Mucosa of gallbladder (tissue), 1 donor: ENCODE results near the gene OSM. TPM values are rescaled to one million over a fixed set of nuclear protein-coding genes. Genes with fewer than 3 reads are reported as not detected.
A peak's percentile ranks its signal among the peaks of the same experiment; 100 is the strongest.

Experiments used
- DNase-seq: peaks from one replicate; pipeline ENCODE4 v3.0.0-alpha.2; 2020; ENCODE audit warnings: low spot score
- total RNA-seq: library from RNA; stranded (reverse); gene quantifications from one replicate; pipeline ENCODE4 v1.2.1, GENCODE V29; 2021
- donor health status: DM: no; HTN: no; CAD: no.

OSM gene
- total RNA-seq, 1 donor from 2014 or later: 4.7 TPM

- no peak for DNase-seq
Observed at GRCh38 chr22:30263883-30264282, 2.8 kb downstream of the OSM start.

GRCh38 chr22:30262917-30263741 lies 3.5 kb downstream of the OSM start:
- peak; percentile 80 for DNase-seq

GRCh38 chr22:30262112-30262511 lies 4.5 kb downstream of the OSM start:
- no peak for DNase-seq

- no peak for DNase-seq
Observed at GRCh38 chr22:30261134-30261533, 5.5 kb downstream of the OSM start.

- DNase-seq: no peak
Observed at GRCh38 chr22:30260682-30261081, 6.0 kb downstream of the OSM start.

- DNase-seq: no peak
Observed at GRCh38 chr22:30260276-30260675, 6.4 kb downstream of the OSM start.

GRCh38 chr22:30254314-30254713 lies 12.3 kb downstream of the OSM start:
- DNase-seq: no peak

- peak; percentile 75 for DNase-seq
Observed at GRCh38 chr22:30253205-30253852, 13.3 kb downstream of the OSM start.

GRCh38 chr22:30252411-30253204 lies 14.0 kb downstream of the OSM start:
- DNase-seq: peak; percentile 72

GRCh38 chr22:30251711-30252110 lies 14.9 kb downstream of the OSM start:
- DNase-seq: no peak

GRCh38 chr22:30250661-30251267 lies 15.9 kb downstream of the OSM start:
- no peak for DNase-seq

GRCh38 chr22:30250039-30250565 lies 16.5 kb downstream of the OSM start:
- DNase-seq: no peak

- peak; percentile 66 for DNase-seq
Observed at GRCh38 chr22:30249049-30250038, 17.3 kb downstream of the OSM start.

- DNase-seq: no peak
Observed at GRCh38 chr22:30248484-30248883, 18.2 kb downstream of the OSM start.

GRCh38 chr22:30247974-30248373 lies 18.7 kb downstream of the OSM start:
- DNase-seq: no peak

GRCh38 chr22:30247561-30247960 lies 19.1 kb downstream of the OSM start:
- no peak for DNase-seq

- DNase-seq: no peak
Observed at GRCh38 chr22:30246814-30247376, 19.8 kb downstream of the OSM start.

GRCh38 chr22:30245985-30246813 lies 20.5 kb downstream of the OSM start, which contains the start of gene LIF:
Gene LIF, minus strand, starts transcription at chr22:30246759. Its CDS starts 64 bp downstream, at chr22:30246695.
- DNase-seq: no peak
